SW480 (cell line): ENCODE data around the gene SGMS1.
"Not testable (repeated sequence)": the region's sequence is repeated elsewhere in the genome, so short reads cannot be mapped to it uniquely, and the experiment has no call there.

Source experiments
- DNase-seq: peaks from one replicate; pipeline ENCODE4 v3.0.0-alpha.2; 2016; ENCODE audit warnings: low spot score

Gene SGMS1

DNA sequence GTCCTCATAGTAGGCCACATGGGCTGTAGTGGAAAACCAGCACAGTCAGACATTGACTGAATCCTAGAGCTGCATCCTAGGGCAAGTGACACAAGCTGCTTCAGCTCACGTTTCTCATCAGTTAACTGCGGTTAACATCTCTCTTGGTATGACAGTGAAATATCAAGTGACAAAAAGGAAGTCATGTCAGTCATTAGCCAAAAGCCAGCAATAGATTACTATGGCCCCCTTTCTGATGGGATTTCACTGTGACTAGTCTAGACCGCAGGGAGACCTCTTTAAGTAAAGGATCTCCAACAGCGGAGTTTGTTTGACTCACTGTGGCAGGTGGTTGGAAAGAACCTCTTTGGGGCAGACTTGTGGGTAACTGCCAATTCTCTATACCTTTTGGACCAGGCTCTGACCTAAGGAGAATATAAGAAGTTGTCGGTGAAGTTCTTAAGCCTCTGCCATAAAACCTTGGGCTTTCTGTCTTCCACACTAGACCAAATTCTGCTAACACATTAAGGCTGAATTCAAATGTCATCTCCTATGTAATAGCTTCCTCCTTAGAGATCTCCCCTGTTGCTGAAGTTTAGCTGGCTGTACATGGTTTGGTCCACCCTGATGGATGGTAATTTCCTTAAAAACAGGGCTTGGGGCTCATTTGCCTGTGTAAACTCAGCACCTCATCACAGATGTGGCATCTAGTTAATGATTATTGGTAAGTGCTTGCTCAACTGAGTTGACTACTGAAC lies 115.3 kb downstream of the SGMS1 start:
- DNase-seq, result no peak

DNA sequence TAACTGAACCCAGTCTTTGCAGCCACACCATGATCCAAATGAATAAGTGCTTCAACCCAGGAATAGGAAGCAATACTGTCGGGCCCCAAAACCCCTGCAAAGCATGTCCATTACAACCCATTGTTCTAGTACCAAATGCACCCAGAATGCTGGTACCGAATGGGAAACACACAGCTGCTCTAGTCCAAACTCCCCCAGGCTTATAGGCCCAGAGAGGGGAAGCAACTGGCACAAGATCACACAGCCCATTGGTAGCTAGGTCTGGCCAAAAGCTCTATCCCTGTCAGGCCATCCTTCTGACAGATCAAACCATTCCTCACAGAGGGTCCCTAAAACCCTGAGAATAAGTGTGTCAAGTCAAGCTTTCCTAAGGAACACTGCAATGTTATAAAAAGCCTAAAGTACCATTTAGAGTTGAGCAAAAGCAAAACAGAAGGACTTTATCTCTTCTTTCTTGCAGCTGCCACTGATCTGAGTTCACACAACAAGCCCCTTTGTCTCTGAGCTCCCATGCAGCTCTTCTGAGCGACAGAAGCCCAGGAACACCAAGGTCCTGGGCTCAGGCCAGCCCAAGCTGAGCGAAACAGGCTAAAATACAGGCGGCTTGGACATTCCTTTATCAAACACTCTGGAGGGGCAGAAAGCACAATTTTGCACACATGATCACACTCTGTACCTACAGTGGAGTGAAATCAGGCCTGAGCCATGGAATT lies 116.7 kb downstream of the SGMS1 start:
- DNase-seq, result no peak

DNA sequence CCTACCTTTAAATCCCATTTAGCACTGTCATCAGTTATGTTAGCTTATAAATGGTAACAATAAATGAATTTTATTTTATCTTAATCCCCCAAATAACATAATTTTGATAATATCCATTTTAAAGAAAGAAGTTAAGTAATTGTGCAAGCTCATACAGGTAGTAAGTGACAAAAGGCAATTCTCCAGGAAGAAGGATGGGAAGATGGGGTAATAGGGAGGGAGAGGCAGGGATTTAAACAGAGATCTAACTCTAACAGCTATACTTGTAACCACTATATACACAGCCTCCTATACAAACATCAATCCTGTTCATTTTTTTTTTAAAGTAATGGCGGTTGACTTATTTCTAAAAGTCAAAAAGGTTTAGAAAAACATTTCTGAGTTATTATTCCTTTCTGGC lies 119.4 kb downstream of the SGMS1 start:
- no peak for DNase-seq

DNA sequence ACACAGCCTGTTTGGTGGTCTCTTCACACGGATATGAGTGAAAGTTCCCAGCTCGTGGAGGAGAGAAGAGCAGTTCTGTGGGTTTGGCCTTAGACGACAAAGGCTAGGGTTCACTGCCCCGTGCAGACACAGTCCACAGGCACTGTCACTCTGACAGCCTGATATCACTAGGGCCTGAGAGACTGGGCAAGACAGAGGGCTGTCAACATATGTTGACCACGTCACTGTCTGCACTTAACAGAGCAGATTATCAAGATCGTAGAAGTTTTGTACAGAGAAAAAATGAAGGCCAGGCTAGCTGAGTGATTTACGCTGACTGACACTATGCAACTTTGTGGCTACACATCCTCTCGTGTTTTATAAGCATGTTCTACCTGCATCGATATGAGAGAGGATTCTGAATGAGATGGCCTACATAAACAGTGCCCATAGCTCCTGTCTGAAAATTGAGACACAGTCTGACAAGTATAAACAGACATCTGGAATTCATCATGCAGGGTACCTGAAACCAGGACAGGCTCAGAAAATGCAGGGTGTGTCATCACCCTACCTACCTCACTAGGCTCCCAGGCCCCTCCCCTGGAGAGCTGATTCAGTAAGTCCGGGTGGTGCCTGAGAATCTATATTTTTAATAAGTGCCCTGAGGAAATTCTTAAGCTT lies 120.0 kb downstream of the SGMS1 start:
- DNase-seq, result no peak

DNA sequence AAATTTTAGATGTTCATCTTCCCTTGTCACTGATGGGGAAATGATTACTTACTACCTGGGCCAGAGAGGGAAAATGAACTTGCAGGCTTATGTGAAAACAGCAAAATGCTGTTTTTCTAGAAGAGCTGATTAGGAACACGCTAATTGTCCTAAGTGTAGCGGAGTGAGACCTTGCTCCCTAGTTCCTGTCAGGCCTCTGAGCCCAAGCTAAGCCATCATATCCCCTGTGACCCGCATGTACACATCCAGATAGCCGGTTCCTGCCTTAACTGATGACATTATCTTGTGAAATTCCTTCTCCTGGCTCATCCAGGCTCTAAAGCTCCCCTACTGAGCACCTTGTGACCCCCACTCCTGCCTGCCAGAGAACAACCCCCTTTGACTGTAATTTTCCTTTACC lies 120.6 kb downstream of the SGMS1 start:
- DNase-seq, result not testable (repeated sequence)

DNA sequence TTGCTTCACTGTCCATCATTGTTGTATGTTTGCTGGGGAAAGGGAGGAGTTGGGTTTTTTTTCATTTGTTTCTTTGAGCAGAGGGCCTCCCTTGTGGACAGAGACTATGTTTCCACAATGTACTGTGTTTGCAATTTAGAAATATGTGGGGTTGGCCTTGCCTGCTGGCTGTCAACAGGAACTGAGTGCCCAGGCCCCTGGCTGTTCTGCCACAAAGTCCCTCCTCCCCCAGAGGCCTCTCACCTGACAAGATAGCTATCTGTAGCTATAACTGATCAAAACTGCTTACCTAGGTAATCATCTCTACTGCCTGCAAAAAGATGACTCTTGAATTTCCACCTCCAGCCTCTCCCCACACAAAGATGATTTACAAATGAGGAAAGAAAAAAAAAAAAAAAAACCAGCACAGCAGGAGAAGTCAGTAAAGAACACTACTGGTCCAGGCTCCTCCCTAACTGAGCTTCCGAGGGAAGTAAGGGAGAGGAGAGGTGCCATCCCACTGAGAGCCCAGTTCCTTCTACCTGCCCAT lies 121.8 kb downstream of the SGMS1 start:
- no peak for DNase-seq

DNA sequence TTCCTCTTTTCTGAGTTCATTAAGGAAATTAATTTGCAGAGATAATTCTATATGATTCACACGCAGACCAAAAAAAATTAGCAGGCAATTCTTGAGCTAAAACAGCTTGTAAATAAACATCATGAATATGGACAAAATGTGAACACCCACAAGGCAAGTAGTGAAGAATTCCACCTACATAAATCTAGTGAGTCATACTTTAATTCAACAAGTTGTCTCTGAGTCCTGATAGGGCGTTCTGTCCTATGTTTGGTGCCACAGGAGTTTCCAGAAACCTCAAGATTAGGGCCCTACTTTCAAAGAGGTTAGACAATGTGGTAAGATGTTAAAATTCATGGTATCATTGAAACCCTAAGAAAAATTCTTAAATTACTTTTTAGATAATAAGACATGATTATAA lies 122.3 kb downstream of the SGMS1 start:
- DNase-seq, result peak; percentile 2

DNA sequence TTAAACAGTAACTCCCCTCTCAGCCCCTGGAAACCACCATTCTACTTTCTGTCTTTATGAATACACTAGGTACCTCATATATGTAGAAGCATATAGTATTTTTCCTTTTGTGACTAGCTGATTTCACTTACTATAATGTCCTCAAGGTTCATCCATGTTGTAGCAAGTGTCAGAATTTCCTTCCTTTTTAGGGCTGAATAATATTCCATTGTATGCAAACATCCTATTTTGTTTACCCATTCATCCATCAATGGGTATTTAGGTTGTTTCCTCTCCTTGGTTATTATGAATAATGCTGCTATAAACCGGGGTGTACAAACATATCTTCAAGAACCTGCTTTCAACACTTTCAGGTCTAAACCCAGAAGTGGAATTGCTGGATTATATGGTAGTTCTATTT lies 125.3 kb downstream of the SGMS1 start:
- DNase-seq, result no peak

DNA sequence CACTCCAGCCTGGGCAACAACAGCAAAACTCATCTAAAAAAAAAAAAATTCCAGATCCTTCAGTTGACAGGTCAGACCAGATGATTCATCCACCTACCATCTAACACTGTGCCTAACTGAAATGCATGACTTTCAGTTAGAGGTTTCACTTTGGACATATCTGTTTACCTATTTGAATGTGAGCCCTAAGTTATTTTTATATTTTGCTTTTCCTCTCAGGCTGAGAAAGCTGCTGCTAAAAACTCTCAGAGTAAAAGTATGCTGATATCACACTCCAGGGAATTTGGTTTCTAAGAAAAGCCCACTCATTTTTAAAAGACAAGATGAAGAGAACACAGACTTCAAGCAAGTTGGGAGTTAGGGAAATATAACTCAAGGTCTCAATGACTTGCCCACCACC lies 126.0 kb downstream of the SGMS1 start:
- DNase-seq, result no peak

DNA sequence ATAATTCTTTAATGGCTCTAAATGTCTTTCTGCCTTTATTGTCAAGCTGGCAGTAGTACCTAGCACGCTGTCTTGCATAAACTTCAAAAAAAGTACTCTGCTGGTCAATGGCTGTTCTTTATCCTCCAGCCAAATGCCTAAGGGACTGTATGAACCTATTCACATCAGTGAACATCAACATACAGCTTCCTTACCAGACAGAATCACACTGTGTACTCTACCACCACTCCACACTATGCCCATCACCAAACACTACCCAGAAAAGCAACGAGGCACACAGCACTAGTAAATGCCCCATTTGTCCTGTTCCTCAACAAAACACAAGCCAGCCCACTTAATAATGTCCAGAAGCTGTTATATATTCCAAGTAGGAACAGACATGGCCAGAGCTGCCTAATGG lies 127.5 kb downstream of the SGMS1 start:
- DNase-seq, result no peak

DNA sequence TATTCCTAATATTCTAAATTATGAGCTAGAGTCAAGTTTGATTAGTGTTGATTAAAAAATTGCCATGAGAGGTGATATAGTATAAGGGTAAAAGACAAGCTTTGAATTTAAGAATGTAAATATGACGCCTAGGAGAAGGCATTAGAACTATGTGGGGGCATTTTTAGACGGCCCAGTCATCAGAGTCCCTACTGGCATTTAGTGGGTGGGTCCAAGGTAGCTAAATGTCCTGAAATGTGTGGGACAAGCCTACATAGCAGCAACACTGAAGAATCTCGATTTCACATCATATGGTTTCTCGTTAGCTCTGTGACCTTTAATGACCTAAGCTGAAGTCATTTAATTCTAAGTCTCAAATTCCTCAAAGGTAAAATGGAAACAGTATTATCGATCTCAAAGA lies 133.5 kb downstream of the SGMS1 start:
- no peak for DNase-seq

DNA sequence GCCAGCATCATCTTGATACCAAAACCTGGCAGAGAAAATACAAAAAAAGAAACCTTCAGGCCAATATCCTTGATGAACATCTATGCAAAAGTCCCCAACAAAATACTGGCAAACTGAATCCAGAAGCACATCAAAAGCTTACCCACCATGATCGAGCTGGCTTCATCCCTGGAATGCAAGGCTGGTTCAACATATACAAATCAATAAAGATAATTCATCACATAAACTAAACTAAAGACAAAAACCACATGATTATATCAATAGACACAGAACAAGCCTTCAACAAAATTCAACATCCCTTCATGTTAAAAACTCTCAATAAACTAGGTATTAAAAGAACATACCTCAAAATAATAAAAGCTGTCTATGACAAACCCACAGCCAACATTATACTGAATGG lies 139.2 kb downstream of the SGMS1 start:
- DNase-seq, result not testable (repeated sequence)

DNA sequence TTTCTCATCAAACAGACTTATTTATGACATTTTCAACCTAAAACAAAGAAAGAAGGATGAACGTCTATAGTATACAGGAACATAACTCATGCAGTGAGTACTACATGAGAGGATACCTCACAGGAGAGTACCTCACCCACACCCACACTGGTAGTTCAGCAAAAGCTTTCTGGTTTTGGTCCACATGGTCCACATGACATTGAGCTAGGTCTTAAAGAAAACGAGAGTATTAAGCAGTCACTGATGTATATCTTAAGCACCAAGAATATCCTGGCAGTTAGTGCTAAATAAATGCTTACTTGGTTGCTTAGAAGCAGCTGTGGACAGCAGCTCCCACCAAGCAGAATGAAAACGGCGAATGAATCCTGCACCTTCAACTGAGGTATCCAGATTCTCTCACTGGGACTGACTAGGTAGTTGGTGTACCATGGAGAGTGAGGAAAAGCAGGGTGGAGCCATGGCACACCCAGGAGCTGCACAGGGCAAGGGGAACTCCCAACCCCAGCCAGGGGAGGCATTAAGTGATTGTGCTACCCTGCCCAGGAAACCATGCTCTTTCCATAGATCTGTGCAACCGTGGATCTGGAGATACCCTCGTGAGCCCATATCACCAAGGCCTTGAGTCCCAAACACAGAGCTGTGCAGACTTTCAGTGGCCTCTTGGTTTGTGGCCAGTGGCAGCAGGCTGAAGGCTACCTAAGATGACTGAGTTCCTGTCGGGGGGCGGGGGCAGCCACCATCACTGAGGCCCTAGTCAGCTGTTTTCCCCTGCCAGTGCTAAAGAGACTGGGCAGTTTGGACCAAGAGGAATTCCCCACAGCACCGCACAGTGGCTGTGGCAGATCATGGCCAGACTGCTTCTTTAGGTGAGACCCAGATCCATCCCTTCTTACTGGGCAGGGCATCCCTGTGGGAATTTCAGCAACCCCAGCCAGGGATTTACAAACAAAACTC lies 143.4 kb downstream of the SGMS1 start:
- DNase-seq, result no peak

DNA sequence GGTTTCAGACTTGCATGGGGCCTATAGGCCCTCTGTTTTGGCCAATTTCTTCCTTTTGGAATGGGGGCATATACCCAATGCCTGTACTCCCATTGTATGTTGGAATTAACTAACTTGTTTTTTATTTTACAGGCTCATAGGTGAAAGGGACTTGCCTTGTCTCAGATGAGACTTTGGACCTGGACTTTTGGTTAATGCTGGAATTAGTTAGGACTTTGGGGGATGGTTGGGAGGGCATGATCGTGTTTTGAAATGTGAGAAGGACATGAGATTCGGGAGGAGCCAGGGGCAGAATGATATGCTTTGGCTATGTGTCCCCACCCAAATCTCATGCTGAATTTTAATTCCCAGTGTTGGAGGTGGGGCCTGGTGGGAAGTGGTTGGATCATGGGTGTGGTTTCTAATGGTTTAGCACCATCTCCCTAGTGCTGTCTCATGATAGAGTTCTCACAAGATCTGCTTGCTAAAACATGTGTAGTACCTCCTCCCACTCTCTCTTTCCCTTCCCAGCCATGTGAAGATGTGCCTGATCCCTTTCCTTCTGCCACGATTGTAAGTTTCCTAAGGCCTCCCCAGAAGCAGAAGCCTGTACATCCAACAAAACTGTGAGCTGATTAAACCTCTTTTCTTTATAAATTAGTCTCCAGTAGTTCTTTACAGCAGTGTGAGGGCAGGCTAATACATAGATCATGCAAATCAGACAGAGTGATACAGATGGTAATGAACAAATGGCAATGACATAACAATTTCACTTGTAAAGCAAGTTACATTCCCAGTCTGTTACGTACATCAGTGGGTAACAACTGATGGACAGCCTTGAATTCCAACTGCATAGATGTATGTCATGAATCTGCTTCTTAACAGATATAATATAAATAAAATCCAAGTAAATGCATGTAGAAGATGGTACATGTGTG lies 146.2 kb downstream of the SGMS1 start:
- no peak for DNase-seq

DNA sequence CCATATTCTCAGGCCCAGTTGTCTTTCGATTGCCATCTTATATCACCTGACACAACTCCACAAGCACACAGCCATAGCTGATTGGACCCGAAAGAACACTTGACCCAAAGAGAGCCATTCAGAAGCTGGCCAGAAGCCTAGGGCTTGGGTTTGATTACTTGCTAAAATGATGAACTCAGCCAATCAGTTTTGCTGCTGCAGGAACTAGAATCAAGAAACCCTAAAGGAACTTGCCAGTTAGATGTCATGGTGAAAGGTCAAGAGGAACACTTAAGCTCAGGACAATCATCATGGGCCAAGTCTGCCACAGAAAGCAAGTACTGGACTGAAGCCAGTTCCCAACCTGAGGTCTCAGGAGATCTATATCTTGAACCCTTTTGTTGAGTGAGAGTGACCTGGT lies 150.0 kb downstream of the SGMS1 start:
- no peak for DNase-seq

DNA sequence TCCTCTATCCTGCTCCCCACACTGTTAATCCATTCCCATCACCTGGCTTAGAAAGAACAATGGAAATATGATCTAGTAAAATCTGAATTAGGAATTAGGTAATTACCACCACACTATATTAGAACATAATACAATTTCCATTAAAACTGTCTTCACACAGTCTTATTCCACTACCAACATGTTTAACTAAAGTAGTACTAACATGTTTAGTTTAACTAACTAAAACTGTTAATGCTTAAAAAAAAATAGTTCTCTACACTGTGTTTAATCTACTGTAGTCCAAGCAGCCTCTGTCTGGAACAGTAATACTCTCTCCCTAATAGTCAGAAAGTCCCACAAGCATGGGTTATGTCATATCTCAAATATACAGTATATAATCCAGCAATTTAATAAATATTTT lies 150.8 kb downstream of the SGMS1 start:
- DNase-seq, result no peak

DNA sequence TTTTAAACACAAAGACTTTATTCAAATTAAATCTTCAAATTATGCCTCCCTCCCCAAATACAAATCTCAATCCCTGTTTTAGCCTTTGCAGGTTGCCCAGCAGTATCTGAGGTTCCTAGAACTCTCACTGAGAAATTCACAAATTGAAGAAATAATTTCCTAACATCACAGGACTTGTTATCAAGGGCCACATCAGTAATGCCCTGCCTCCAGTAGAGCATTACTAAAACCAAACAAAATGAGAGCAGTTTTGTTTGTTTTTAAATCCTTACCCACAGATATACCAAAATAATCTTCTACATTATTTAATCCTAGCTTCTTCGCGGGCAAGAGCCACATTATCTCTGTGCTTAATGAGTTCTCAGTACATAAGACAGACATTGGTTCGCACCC lies 152.2 kb downstream of the SGMS1 start:
- DNase-seq, result no peak

DNA sequence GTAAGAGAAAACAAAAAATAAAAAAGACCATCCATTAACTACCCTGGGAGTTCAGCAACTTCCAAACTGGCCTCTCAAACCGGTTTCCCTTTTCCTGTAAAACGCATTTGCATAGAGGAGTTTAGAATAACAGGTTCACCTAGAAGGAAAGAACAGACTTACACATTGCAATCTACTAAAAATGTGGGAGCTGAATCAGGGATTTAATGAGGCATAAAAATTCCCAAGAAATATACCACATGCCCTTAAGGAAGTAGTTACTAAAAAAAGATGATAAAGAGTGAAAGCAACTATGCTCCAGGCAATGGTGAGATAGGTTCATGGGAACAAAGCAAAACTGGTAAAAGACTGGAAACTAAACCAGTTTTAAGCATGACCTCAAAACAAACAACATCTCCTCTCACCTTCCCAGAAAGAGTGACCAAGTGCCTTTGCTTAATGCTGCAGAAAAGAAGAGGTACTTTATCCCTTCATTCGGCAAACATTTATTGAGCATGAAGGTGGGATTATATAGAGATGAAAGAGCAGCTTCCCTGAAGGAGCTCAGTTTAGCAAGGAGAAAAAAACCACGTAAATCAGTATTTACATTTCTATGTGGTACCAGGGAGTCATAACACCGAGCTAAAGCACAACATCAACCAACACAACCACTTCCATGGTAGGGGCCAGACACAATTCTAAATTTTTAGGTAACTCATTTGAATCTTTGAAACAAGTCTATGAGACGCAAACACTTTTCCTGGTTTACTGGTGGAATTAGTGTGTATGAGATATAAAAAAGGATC lies 152.8 kb downstream of the SGMS1 start:
- DNase-seq, result no peak

DNA sequence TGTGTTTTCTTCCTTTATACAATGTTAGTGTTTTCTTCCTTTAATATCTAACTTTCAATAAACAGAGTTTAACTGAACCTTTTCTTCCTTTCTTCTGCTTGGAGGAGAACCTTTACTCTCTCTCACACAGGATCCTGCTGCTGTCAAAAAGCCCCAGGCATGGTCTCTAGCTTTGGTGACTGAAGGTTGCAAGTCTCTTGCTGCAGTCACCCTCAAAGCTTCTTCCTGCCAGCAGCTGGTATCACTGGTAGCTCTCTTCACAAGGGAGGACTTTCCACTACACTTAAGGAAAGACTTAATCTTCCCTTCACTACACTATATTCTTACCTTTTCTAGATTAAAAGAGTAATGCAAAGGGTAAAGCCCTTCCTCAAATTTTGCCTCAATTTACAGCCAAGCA lies 153.4 kb downstream of the SGMS1 start:
- DNase-seq, result no peak

DNA sequence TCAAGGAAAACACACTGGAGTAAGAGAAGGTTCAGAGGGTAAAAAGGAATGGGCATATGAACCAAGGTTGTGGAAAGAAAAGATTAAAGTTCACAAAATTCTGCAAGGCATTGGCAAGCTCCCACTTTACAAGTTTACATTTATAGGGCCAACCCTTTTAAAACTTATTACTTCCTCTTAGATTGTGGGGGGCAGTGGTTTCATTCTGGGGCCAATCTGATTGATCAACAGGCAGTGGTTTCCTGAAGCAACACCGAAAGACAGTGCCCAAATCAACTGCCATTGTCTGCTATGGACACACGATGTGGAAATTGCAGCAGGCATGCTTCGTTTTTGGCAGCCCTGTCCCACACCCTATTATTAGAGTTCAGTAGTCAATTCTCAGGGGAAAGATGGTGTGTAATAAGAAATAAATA lies 154.0 kb downstream of the SGMS1 start:
- DNase-seq, result no peak
